Measurements from ENCODE around the gene FOCAD. TPM values are rescaled to one million over a fixed set of nuclear protein-coding genes. Genes with fewer than 3 reads are reported as not detected.
A peak's percentile ranks its signal among the peaks of the same experiment; 100 is the strongest.

The FOCAD gene
- total and polyA plus RNA-seq, 2 experiments from 2014 or later = 20.8 to 67.4 TPM

- Histone ChIP-seq H4K20me1 (ENCODE audit: insufficient read depth) (no peaks in the 10 kb centered on the region), H3K4me2 (ENCODE audit: unreplicated experiment) (no peak overlapping the region), H3K36me3 (ENCODE audit: low read depth) (no peaks in the 10 kb centered on the region), H3K4me1 (ENCODE audit: insufficient read depth) (peaks cover 22% of the 10 kb centered on the region), H3K9me2 (ENCODE audit: insufficient read depth) (no peaks in the 10 kb centered on the region), H2AFZ (no peak overlapping the region), H3F3A (ENCODE audit: insufficient read depth) (peaks cover 15% of the 10 kb centered on the region), H3K4me3 (no peak overlapping the region), H3K27me3 (replicated peaks; ENCODE audit: insufficient read depth) (no peaks in the 10 kb centered on the region), H3K9ac (no peak overlapping the region), H3K9me3 (ENCODE audit: low read depth) (no peaks in the 10 kb centered on the region), H3K27ac (no peak overlapping the region), H3K79me2 (ENCODE audit: insufficient read depth) (no peaks in the 10 kb centered on the region)
- no peak for TF ChIP-seq EZH2phosphoT487 (IDR thresholded peaks at IDR 0.05; ENCODE audit: insufficient read depth, low read depth)
- TF ChIP-seq EZH2 (IDR thresholded peaks at IDR 0.05; ENCODE audit: insufficient read depth, poor library complexity, severe bottlenecking) = no peak
- WGBS, 2 experiments (ENCODE audit: low coverage in 1 of 2, low lambda C conversion rate in 2 of 2, missing lambda C conversion rate in 2 of 2) = 80 to 82% methylated on average over 4 of the region's 4 CpGs
- in situ Hi-C loops (cut with MboI) = no loop called here
- DNase-seq = no peak
Observed at GRCh38 chr9:20870115-20870514, 186.1 kb downstream of the FOCAD start.

DNA sequence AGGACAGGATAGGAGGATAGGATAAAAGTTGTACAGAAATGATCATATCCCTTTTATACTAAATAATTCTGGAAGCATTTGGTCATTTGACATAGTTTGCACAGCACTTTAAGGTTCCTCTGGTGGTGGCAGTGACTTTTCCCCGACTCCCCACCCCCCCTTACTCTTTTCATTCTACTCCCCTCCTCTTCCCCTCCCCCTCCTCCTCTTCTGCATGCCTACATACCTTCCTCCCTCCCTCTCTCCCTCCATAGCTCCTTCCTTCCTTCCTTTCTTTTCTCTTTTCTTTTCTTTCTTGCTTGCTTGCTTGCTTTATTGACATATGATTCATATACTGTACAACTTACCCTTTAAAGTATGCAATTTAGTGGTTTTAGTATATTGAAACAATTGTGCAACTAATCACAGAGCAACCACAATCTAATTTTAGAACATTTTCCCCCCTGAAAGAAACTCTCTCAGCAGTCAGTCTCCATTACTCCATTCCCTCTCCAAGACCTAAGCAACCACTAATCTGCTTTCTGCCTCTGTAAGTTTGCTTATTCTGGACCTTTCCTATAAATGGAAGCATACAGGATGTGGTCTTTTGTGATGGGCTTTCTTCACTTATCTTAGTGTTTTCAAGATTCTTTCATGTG lies 188.4 kb downstream of the FOCAD start:
- peak; percentile 79 for DNase-seq
- Histone ChIP-seq H3K9me3 (ENCODE audit: low read depth) (no peaks in the 10 kb centered on the region), H3K9me2 (ENCODE audit: insufficient read depth) (no peaks in the 10 kb centered on the region), H3K4me1 (ENCODE audit: insufficient read depth) (peaks cover 22% of the 10 kb centered on the region), H3K27ac (peak overlapping the region; percentile 57), H3K36me3 (ENCODE audit: low read depth) (no peaks in the 10 kb centered on the region), H3F3A (ENCODE audit: insufficient read depth) (peaks cover 15% of the 10 kb centered on the region), H3K4me2 (ENCODE audit: unreplicated experiment) (peak overlapping the region; percentile 39), H3K4me3 (peak overlapping the region; percentile 30; the same call in 1 of the 2 replicates), H3K79me2 (ENCODE audit: insufficient read depth) (no peaks in the 10 kb centered on the region), H3K27me3 (replicated peaks; ENCODE audit: insufficient read depth) (no peaks in the 10 kb centered on the region), H3K9ac (no peak overlapping the region), H4K20me1 (ENCODE audit: insufficient read depth) (no peaks in the 10 kb centered on the region), H2AFZ (no peak overlapping the region)
- TF ChIP-seq EZH2 (IDR thresholded peaks at IDR 0.05; ENCODE audit: insufficient read depth, poor library complexity, severe bottlenecking) = no peak
- 0 out of 2 replicates have a peak, but pooled peaks have one; percentile 43 for TF ChIP-seq EZH2phosphoT487 (IDR thresholded peaks at IDR 0.05; ENCODE audit: insufficient read depth, low read depth)
- in situ Hi-C loops (cut with MboI) = no loop called here
- 0% methylated on average over 1 of the region's 1 CpG; no CpG with 5 or more reads in 1 of the 2 experiments for WGBS, 2 experiments (ENCODE audit: low coverage in 1 of 2, low lambda C conversion rate in 2 of 2, missing lambda C conversion rate in 2 of 2)

DNA sequence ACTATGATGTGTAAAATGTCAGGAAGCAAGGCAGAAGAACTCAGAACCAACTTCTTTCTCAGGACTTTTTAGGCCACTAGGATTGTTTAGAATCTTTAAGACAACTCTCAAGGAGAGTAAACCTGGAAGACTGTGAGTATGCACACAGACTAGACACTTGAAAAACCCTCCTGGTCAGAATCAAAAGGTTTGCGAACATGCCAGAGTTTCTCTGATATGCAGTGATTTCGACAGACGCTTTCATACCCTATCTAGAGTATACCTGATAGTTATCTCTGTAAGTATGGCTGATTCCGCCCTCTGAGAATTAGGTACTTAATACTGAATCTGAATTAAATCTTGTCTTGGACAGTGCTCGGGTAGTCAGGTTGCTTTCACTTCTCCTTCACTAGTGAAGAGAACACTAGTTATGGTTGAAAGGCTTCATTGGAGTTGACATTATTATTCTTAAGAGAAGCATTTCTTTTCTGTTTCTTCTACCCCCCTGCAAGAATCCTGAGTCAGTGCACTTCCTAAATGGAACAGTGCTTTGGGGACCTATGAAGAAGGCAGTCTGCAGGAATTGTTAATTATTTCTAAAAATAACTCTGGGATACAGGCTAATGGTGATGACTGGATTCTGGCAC lies 189.3 kb downstream of the FOCAD start:
- Histone ChIP-seq H3K4me1 (ENCODE audit: insufficient read depth) (peaks cover 22% of the 10 kb centered on the region), H3K9ac (no peak overlapping the region), H3K36me3 (ENCODE audit: low read depth) (no peaks in the 10 kb centered on the region), H3K27ac (peak overlapping the region; percentile 57), H2AFZ (no peak overlapping the region), H3K79me2 (ENCODE audit: insufficient read depth) (no peaks in the 10 kb centered on the region), H3F3A (ENCODE audit: insufficient read depth) (peaks cover 15% of the 10 kb centered on the region), H4K20me1 (ENCODE audit: insufficient read depth) (no peaks in the 10 kb centered on the region), H3K4me2 (ENCODE audit: unreplicated experiment) (peak overlapping the region; percentile 33), H3K9me3 (ENCODE audit: low read depth) (no peaks in the 10 kb centered on the region), H3K9me2 (ENCODE audit: insufficient read depth) (no peaks in the 10 kb centered on the region), H3K4me3 (peak overlapping the region; percentile 18; the same call in 1 of the 2 replicates), H3K27me3 (replicated peaks; ENCODE audit: insufficient read depth) (no peaks in the 10 kb centered on the region)
- DNase-seq = peak; percentile 48
- in situ Hi-C loops (cut with MboI) = no loop called here
- no peak for TF ChIP-seq EZH2phosphoT487 (IDR thresholded peaks at IDR 0.05; ENCODE audit: insufficient read depth, low read depth)
- TF ChIP-seq EZH2 (IDR thresholded peaks at IDR 0.05; ENCODE audit: insufficient read depth, poor library complexity, severe bottlenecking) = no peak
- WGBS, 2 experiments (ENCODE audit: low coverage in 1 of 2, low lambda C conversion rate in 2 of 2, missing lambda C conversion rate in 2 of 2) = 83 to 85% methylated on average over 5 of the region's 5 CpGs

GRCh38 chr9:20880271-20880670 lies 196.2 kb downstream of the FOCAD start:
- Histone ChIP-seq H3K36me3 (ENCODE audit: low read depth) (no peaks in the 10 kb centered on the region), H3K27me3 (replicated peaks; ENCODE audit: insufficient read depth) (no peaks in the 10 kb centered on the region), H3F3A (ENCODE audit: insufficient read depth) (no peaks in the 10 kb centered on the region), H3K27ac (no peak overlapping the region), H3K4me3 (no peak overlapping the region), H3K79me2 (ENCODE audit: insufficient read depth) (no peaks in the 10 kb centered on the region), H2AFZ (no peak overlapping the region), H3K4me2 (ENCODE audit: unreplicated experiment) (no peak overlapping the region), H3K9ac (no peak overlapping the region), H3K9me2 (ENCODE audit: insufficient read depth) (no peaks in the 10 kb centered on the region), H3K4me1 (ENCODE audit: insufficient read depth) (no peaks in the 10 kb centered on the region), H3K9me3 (ENCODE audit: low read depth) (no peaks in the 10 kb centered on the region), H4K20me1 (ENCODE audit: insufficient read depth) (no peaks in the 10 kb centered on the region)
- DNase-seq = no peak
- WGBS, 2 experiments (ENCODE audit: low coverage in 1 of 2, low lambda C conversion rate in 2 of 2, missing lambda C conversion rate in 2 of 2) = 91 to 100% methylated on average over 2 of the region's 2 CpGs
- in situ Hi-C loops (cut with MboI) = loop anchor here (25.0 kb wide), 1 partner anchor 232 kb away; no protein-coding TSS in a partner anchor
- TF ChIP-seq EZH2phosphoT487 (IDR thresholded peaks at IDR 0.05; ENCODE audit: insufficient read depth, low read depth) (no peak), EZH2 (IDR thresholded peaks at IDR 0.05; ENCODE audit: insufficient read depth, poor library complexity, severe bottlenecking) (no peak)

Data from GM23248 (cell line).